ENCODE measurements around the gene PLK3.

PLK3 gene

GRCh38 chr1:44798481-44799365, 1.5 kb upstream of the PLK3 start:
- peak overlapping the region; percentile 99 for H3K27ac Mint-ChIP-seq
- no peak overlapping the region for H3K4me3 Mint-ChIP-seq
- peaks cover 40% of the 10 kb centered on the region for H3K4me1 Mint-ChIP-seq (ENCODE audit: low read depth)
- no peaks in the 10 kb centered on the region for H3K9me3 Mint-ChIP-seq
- intact Hi-C loops (cut with micrococcal nuclease): loop anchor here (5.0 kb wide), 1 partner anchor 34 kb away; no protein-coding TSS in a partner anchor
- peaks cover 28% of the 10 kb centered on the region for H3K36me3 Mint-ChIP-seq (ENCODE audit: low read depth)
- no peaks in the 10 kb centered on the region for H3K27me3 Mint-ChIP-seq

GRCh38 chr1:44801491-44802305, 1.5 kb downstream of the PLK3 start:
- intact Hi-C loops (cut with micrococcal nuclease): no loop called here
- peaks cover 62% of the 10 kb centered on the region for H3K4me1 Mint-ChIP-seq (ENCODE audit: low read depth)
- H3K9me3 Mint-ChIP-seq: no peaks in the 10 kb centered on the region
- H3K36me3 Mint-ChIP-seq (ENCODE audit: low read depth): peaks cover 56% of the 10 kb centered on the region
- H3K27ac Mint-ChIP-seq: peak overlapping the region; percentile 3
- no peaks in the 10 kb centered on the region for H3K27me3 Mint-ChIP-seq
- peak overlapping the region; percentile 96 for H3K4me3 Mint-ChIP-seq

GRCh38 chr1:44802306-44803061, 2.3 kb downstream of the PLK3 start:
- H3K27ac Mint-ChIP-seq: peak overlapping the region; percentile 47
- H3K4me3 Mint-ChIP-seq: peak overlapping the region; percentile 96
- H3K27me3 Mint-ChIP-seq: no peaks in the 10 kb centered on the region
- no peaks in the 10 kb centered on the region for H3K9me3 Mint-ChIP-seq
- intact Hi-C loops (cut with micrococcal nuclease): no loop called here
- H3K36me3 Mint-ChIP-seq (ENCODE audit: low read depth): peaks cover 64% of the 10 kb centered on the region
- peaks cover 70% of the 10 kb centered on the region for H3K4me1 Mint-ChIP-seq (ENCODE audit: low read depth)

GRCh38 chr1:44803062-44803311, 2.8 kb downstream of the PLK3 start:
- no peaks in the 10 kb centered on the region for H3K9me3 Mint-ChIP-seq
- H3K4me3 Mint-ChIP-seq: peak overlapping the region; percentile 32
- intact Hi-C loops (cut with micrococcal nuclease): no loop called here
- peaks cover 75% of the 10 kb centered on the region for H3K4me1 Mint-ChIP-seq (ENCODE audit: low read depth)
- H3K36me3 Mint-ChIP-seq (ENCODE audit: low read depth): peaks cover 65% of the 10 kb centered on the region
- H3K27ac Mint-ChIP-seq: peak overlapping the region; percentile 47
- no peaks in the 10 kb centered on the region for H3K27me3 Mint-ChIP-seq

- peak overlapping the region; percentile 47 for H3K27ac Mint-ChIP-seq
- H3K4me3 Mint-ChIP-seq: peak overlapping the region; percentile 32
- peaks cover 80% of the 10 kb centered on the region for H3K4me1 Mint-ChIP-seq (ENCODE audit: low read depth)
- no peaks in the 10 kb centered on the region for H3K27me3 Mint-ChIP-seq
- H3K9me3 Mint-ChIP-seq: no peaks in the 10 kb centered on the region
- intact Hi-C loops (cut with micrococcal nuclease): no loop called here
- H3K36me3 Mint-ChIP-seq (ENCODE audit: low read depth): peaks cover 68% of the 10 kb centered on the region
Observed at GRCh38 chr1:44803312-44804095, 3.3 kb downstream of the PLK3 start.

GRCh38 chr1:44805311-44806024, 5.3 kb downstream of the PLK3 start:
- Mint-ChIP-seq H3K4me3 (no peak overlapping the region), H3K27ac (peak overlapping the region; percentile 100), H3K36me3 (ENCODE audit: low read depth) (peaks cover 65% of the 10 kb centered on the region), H3K27me3 (no peaks in the 10 kb centered on the region), H3K4me1 (ENCODE audit: low read depth) (peaks cover 88% of the 10 kb centered on the region), H3K9me3 (no peaks in the 10 kb centered on the region)
- intact Hi-C loops (cut with micrococcal nuclease): no loop called here

GRCh38 chr1:44806025-44806703, 6.0 kb downstream of the PLK3 start:
- intact Hi-C loops (cut with micrococcal nuclease): no loop called here
- Mint-ChIP-seq H3K27ac (peak overlapping the region; percentile 100), H3K36me3 (ENCODE audit: low read depth) (peaks cover 65% of the 10 kb centered on the region), H3K9me3 (no peaks in the 10 kb centered on the region), H3K27me3 (no peaks in the 10 kb centered on the region), H3K4me1 (ENCODE audit: low read depth) (peaks cover 90% of the 10 kb centered on the region), H3K4me3 (no peak overlapping the region)

- intact Hi-C loops (cut with micrococcal nuclease): no loop called here
- Mint-ChIP-seq H3K36me3 (ENCODE audit: low read depth) (peaks cover 63% of the 10 kb centered on the region), H3K4me1 (ENCODE audit: low read depth) (peaks cover 93% of the 10 kb centered on the region)
Observed at GRCh38 chr1:44806704-44807363, 6.7 kb downstream of the PLK3 start, which contains the start of gene DYNLT4. TSS of gene DYNLT4 (minus strand) at chr1:44807351. CDS start at chr1:44806668, 683 bp downstream.

GRCh38 chr1:44807364-44808062, 7.3 kb downstream of the PLK3 start:
- intact Hi-C loops (cut with micrococcal nuclease): no loop called here
- H3K4me3 Mint-ChIP-seq: peak overlapping the region; percentile 71
- peak overlapping the region; percentile 100 for H3K27ac Mint-ChIP-seq
- H3K4me1 Mint-ChIP-seq (ENCODE audit: low read depth): peaks cover 93% of the 10 kb centered on the region
- H3K27me3 Mint-ChIP-seq: no peaks in the 10 kb centered on the region
- no peaks in the 10 kb centered on the region for H3K9me3 Mint-ChIP-seq
- peaks cover 63% of the 10 kb centered on the region for H3K36me3 Mint-ChIP-seq (ENCODE audit: low read depth)

More at GRCh38 chr1:44806704-44807363, 6.7 kb downstream of the PLK3 start, which contains the start of gene DYNLT4:
- peak within 1 kb of the TSS; percentile 100 for H3K27ac Mint-ChIP-seq
- H3K27me3 Mint-ChIP-seq: no peaks in the 10 kb centered on the region
- peak within 1 kb of the TSS; percentile 71 for H3K4me3 Mint-ChIP-seq
- H3K9me3 Mint-ChIP-seq: no peaks in the 10 kb centered on the region

- Mint-ChIP-seq H3K36me3 (ENCODE audit: low read depth) (peaks cover 63% of the 10 kb centered on the region), H3K27ac (peak within 1 kb of the TSS; percentile 100), H3K4me1 (ENCODE audit: low read depth) (peaks cover 93% of the 10 kb centered on the region), H3K4me3 (peak within 1 kb of the TSS; percentile 71), H3K9me3 (no peaks in the 10 kb centered on the region), H3K27me3 (no peaks in the 10 kb centered on the region)
- intact Hi-C loops (cut with micrococcal nuclease): no loop called here
Observed at GRCh38 chr1:44808063-44808937, 8.1 kb downstream of the PLK3 start, which contains the start of gene BTBD19. TSS of gene BTBD19 (plus strand) at chr1:44808523. CDS start at chr1:44808821, 298 bp downstream.

All from dendritic cell treated with granulocyte-macrophage colony-stimulating factor and Interleukin-4, amounts not matched to agents 40 ng/mL and 50 ng/mL, for 4 days (primary cell).